Measurements from ENCODE around the gene USP33. TPM values are rescaled to one million over a fixed set of nuclear protein-coding genes. Genes with fewer than 3 reads are reported as not detected.

USP33 gene
- total and polyA plus RNA-seq, 9 of the 15 experiments (the other 6 are each of a cell fraction or from before 2014, with no cell fraction given): 22.4 to 83.5 (median 44.7) TPM

- no peak for TF ChIP-seq LEF1 (IDR thresholded peaks at IDR 0.05)
- peak in 1 of 2 experiments; percentile 40; a peak in 1 of 4 replicates for TF ChIP-seq SRF (CRISPR knock-in tag; IDR thresholded peaks at IDR 0.05)
- TF ChIP-seq CBX8 (IDR thresholded peaks at IDR 0.05; ENCODE audit: borderline replicate concordance, extremely low read depth, low read depth, low read length, poor library complexity, severe bottlenecking): no peak
- TF ChIP-seq ZFP91 (CRISPR knock-in tag; IDR thresholded peaks at IDR 0.05): no peak
- no peak for TF ChIP-seq MBD1 (CRISPR knock-in tag; IDR thresholded peaks at IDR 0.05)
- no peak for TF ChIP-seq HDAC3 (IDR thresholded peaks at IDR 0.05; ENCODE audit: borderline replicate concordance, partially characterized antibody)
- TF ChIP-seq RBM14 (IDR thresholded peaks at IDR 0.05; ENCODE audit: borderline replicate concordance, insufficient read depth, low read depth, low read length): 0 out of 2 replicates have a peak, but pooled peaks have one; percentile 57
- TF ChIP-seq CREM (IDR thresholded peaks at IDR 0.05; ENCODE audit: low read depth): peak; percentile 68
- TF ChIP-seq TCF3 (CRISPR knock-in tag; IDR thresholded peaks at IDR 0.05): 0 out of 2 replicates have a peak, but pooled peaks have one; percentile 39
- no peak for TF ChIP-seq JUNB (CRISPR knock-in tag; conservative IDR thresholded peaks at IDR 0.05)
- no peak for TF ChIP-seq NFYB (IDR thresholded peaks at IDR 0.05; ENCODE audit: extremely low read depth, insufficient read length)
- TF ChIP-seq MYNN (IDR thresholded peaks at IDR 0.05): no peak
- TF ChIP-seq MYNN (CRISPR knock-in tag; IDR thresholded peaks at IDR 0.05): no peak
- no peak for TF ChIP-seq SRSF3 (IDR thresholded peaks at IDR 0.05; ENCODE audit: insufficient read depth, low read length)
- TF ChIP-seq ZNF79 (CRISPR knock-in tag; IDR thresholded peaks at IDR 0.05; ENCODE audit: low read depth): no peak
- TF ChIP-seq HMBOX1 (IDR thresholded peaks at IDR 0.05): no peak
- no peak for TF ChIP-seq ARID2 (IDR thresholded peaks at IDR 0.05)
- no peak for TF ChIP-seq SMC3 (conservative IDR thresholded peaks at IDR 0.05; ENCODE audit: insufficient read depth, low read depth, low read length)
- no peak for TF ChIP-seq FOXM1 (IDR thresholded peaks at IDR 0.05; ENCODE audit: low read depth)
- TF ChIP-seq FOXM1 (CRISPR knock-in tag; IDR thresholded peaks at IDR 0.05; ENCODE audit: low read depth): 0 out of 2 replicates have a peak, but pooled peaks have one; percentile 63
- TF ChIP-seq FUS (optimal IDR thresholded peaks at IDR 0.05; ENCODE audit: low read depth, low read length): no peak
- TF ChIP-seq POLR3A (IDR thresholded peaks at IDR 0.05; ENCODE audit: borderline replicate concordance, extremely low read depth, insufficient read depth, insufficient read length): no peak
Observed at GRCh38 chr1:77759071-77760028, at the start of gene USP33 (continued).
